Neural cell (in vitro differentiated cells): Measurements from ENCODE around the gene UNK. TPM values are rescaled to one million over a fixed set of nuclear protein-coding genes. Genes with fewer than 3 reads are reported as not detected.

Experiments
- H2AFZ ChIP-seq: fragments of 200-600, 300-800 bp; sonication (generic), shearing (Covaris generic); 2 replicates; pipeline ENCODE4 v1.6.0; 2014; ENCODE audit warnings: low read depth, mild to moderate bottlenecking, antibody characterized with exemption, low read length, moderate library complexity
- H3F3A ChIP-seq: fragments of 200-600 bp; shearing (Covaris generic); 2 replicates; pipeline ENCODE4 v1.6.1; 2016; ENCODE audit warnings: mild to moderate bottlenecking, moderate library complexity, mixed read lengths, antibody characterized with exemption, low read length; ENCODE audit not compliant: insufficient read depth, poor library complexity, severe bottlenecking
- H3K27ac ChIP-seq: fragments of 200-600, 300-800 bp; sonication (generic), shearing (Covaris generic); 2 replicates; pipeline ENCODE4 v1.5.1; 2014; ENCODE audit warnings: mild to moderate bottlenecking, low read length, moderate library complexity
- H3K27me3 ChIP-seq: fragments of 300-800, 200-600 bp; sonication (generic), shearing (Covaris generic); 2 replicates; pipeline ENCODE4 v1.6.0; 2014; ENCODE audit warnings: mild to moderate bottlenecking, low read depth, low read length, moderate library complexity; ENCODE audit not compliant: insufficient read depth
- H3K36me3 ChIP-seq: fragments of 300-800, 200-600 bp; sonication (generic), shearing (Covaris generic); 2 replicates; pipeline ENCODE4 v1.5.1; 2014; ENCODE audit warnings: mild to moderate bottlenecking, antibody characterized with exemption, low read length, moderate library complexity; ENCODE audit not compliant: insufficient read depth
- H3K4me2 ChIP-seq: fragments of 300-800, 200-600 bp; sonication (generic), shearing (Covaris generic); 2 replicates; pipeline ENCODE4 v1.6.0; 2014; ENCODE audit warnings: mild to moderate bottlenecking, low read length
- H3K4me3 ChIP-seq: fragments of 300-800, 200-600 bp; sonication (generic), shearing (Covaris generic); 2 replicates; pipeline ENCODE4 v1.5.1; 2014; ENCODE audit warnings: mild to moderate bottlenecking, low read length, moderate library complexity
- H3K79me2 ChIP-seq: fragments of 200-600 bp; shearing (Covaris generic); replicated peaks from 2 replicates; pipeline ENCODE4 v1.6.0; 2014; ENCODE audit warnings: mild to moderate bottlenecking, low read length, moderate library complexity; ENCODE audit not compliant: insufficient read depth
- H3K9ac ChIP-seq: fragments of 300-800, 200-600 bp; sonication (generic), shearing (Covaris generic); 2 replicates; pipeline ENCODE4 v1.6.1; 2016; ENCODE audit warnings: mild to moderate bottlenecking, low read length, mixed read lengths
- H3K9me2 ChIP-seq: fragments of 200-600 bp; shearing (Covaris generic); 2 replicates; pipeline ENCODE4 v1.6.1; 2016; ENCODE audit warnings: mild to moderate bottlenecking, low read length, mixed read lengths; ENCODE audit not compliant: insufficient read depth
- H3K9me3 ChIP-seq: fragments of 200-600, 300-800 bp; sonication (generic), shearing (Covaris generic); 2 replicates; pipeline ENCODE4 v1.6.1; 2016; ENCODE audit warnings: mild to moderate bottlenecking, mixed run types, low read length, moderate library complexity, mixed read lengths
- H4K20me1 ChIP-seq: fragments of 200-600 bp; shearing (Covaris generic); 2 replicates; pipeline ENCODE4 v1.6.1; 2016; ENCODE audit warnings: mild to moderate bottlenecking, mixed run types; ENCODE audit not compliant: insufficient read depth
- CTCF ChIP-seq: fragments of 450-650 bp; IDR thresholded peaks from 2 replicates; pipeline ENCODE4 v1.5.1; 2014; ENCODE audit warnings: antibody characterized with exemption, mild to moderate bottlenecking, moderate library complexity; ENCODE audit not compliant: poor library complexity, severe bottlenecking
- EP300 ChIP-seq: fragments of 450-650 bp; conservative IDR thresholded peaks from 2 replicates; pipeline ENCODE4 v1.6.1; 2014; ENCODE audit warnings: antibody characterized with exemption, mild to moderate bottlenecking, moderate library complexity; ENCODE audit not compliant: poor library complexity, severe bottlenecking
- EZH2 ChIP-seq: fragments of 200-600, 300-800 bp; shearing (Covaris generic), sonication (generic); IDR thresholded peaks from 2 replicates; pipeline ENCODE4 v1.6.1; 2014; ENCODE audit warnings: antibody characterized with exemption, low read length, borderline replicate concordance, mild to moderate bottlenecking; ENCODE audit not compliant: insufficient read depth, poor library complexity, severe bottlenecking
- MXI1 ChIP-seq: fragments of 450-650 bp; conservative IDR thresholded peaks from 2 replicates; pipeline ENCODE4 v1.6.1; 2014; ENCODE audit warnings: antibody characterized with exemption, mild to moderate bottlenecking; ENCODE audit not compliant: poor library complexity, severe bottlenecking
- POLR2AphosphoS5 ChIP-seq: IDR thresholded peaks from 2 replicates; pipeline ENCODE4 v1.6.1; 2012
- RAD21 ChIP-seq: fragments of 450-650 bp; conservative IDR thresholded peaks from 2 replicates; pipeline ENCODE4 v1.6.1; 2014; ENCODE audit warnings: antibody characterized with exemption, mild to moderate bottlenecking, moderate library complexity
- REST ChIP-seq: IDR thresholded peaks from 2 replicates; pipeline ENCODE4 v1.6.1; 2012; ENCODE audit warnings: borderline replicate concordance
- SMC3 ChIP-seq: fragments of 450-650 bp; conservative IDR thresholded peaks from 2 replicates; pipeline ENCODE4 v1.6.1; 2014; ENCODE audit warnings: antibody characterized with exemption, mild to moderate bottlenecking, moderate library complexity; ENCODE audit not compliant: poor library complexity
- TAF1 ChIP-seq: IDR thresholded peaks from 2 replicates; pipeline ENCODE4 v1.6.1; 2012; ENCODE audit warnings: low read depth
- polyA plus RNA-seq: library from polyadenylated mRNA; depleted of rRNA; stranded (reverse); fragments of >200 nt; gene quantifications from 2 replicates; pipeline ENCODE4 v1.2.3, GENCODE V29; 2014

The UNK gene
- polyA plus RNA-seq, 1 donor from 2014 or later: 29.9 TPM

GRCh38 chr17:75739801-75740200, 44.8 kb upstream of the UNK start:
- H4K20me1 ChIP-seq: no peaks in the 10 kb centered on the region
- H3F3A ChIP-seq: no peaks in the 10 kb centered on the region
- no peak overlapping the region for H3K4me2 ChIP-seq
- no peak overlapping the region for H2AFZ ChIP-seq
- no peaks in the 10 kb centered on the region for H3K9me2 ChIP-seq
- H3K27me3 ChIP-seq: no peaks in the 10 kb centered on the region
- H3K79me2 ChIP-seq: no peaks in the 10 kb centered on the region
- H3K4me3 ChIP-seq: no peak overlapping the region
- no peak overlapping the region for H3K9ac ChIP-seq
- no peaks in the 10 kb centered on the region for H3K9me3 ChIP-seq
- H3K36me3 ChIP-seq: no peaks in the 10 kb centered on the region
- no peak for TF ChIP-seq MXI1
- no peak for TF ChIP-seq POLR2AphosphoS5
- no peak for TF ChIP-seq TAF1
- no peak for TF ChIP-seq SMC3
- TF ChIP-seq RAD21: no peak
- no peak for TF ChIP-seq EP300
- no peak for TF ChIP-seq EZH2
- TF ChIP-seq CTCF: no peak
- H3K27ac ChIP-seq: no peak overlapping the region

GRCh38 chr17:75740215-75740614, 44.4 kb upstream of the UNK start:
- Histone ChIP-seq H3K36me3 (no peaks in the 10 kb centered on the region), H4K20me1 (no peaks in the 10 kb centered on the region), H3F3A (no peaks in the 10 kb centered on the region), H3K27ac (no peak overlapping the region), H2AFZ (no peak overlapping the region), H3K9me3 (no peaks in the 10 kb centered on the region), H3K4me2 (no peak overlapping the region), H3K79me2 (no peaks in the 10 kb centered on the region), H3K27me3 (no peaks in the 10 kb centered on the region), H3K4me3 (no peak overlapping the region), H3K9me2 (no peaks in the 10 kb centered on the region), H3K9ac (no peak overlapping the region)
- TF ChIP-seq TAF1 (no peak), SMC3 (no peak), POLR2AphosphoS5 (no peak), EP300 (no peak), RAD21 (no peak), REST (no peak), EZH2 (no peak), CTCF (no peak), MXI1 (no peak)
